ENCODE measurements around the gene LMAN2.

The LMAN2 gene

DNA sequence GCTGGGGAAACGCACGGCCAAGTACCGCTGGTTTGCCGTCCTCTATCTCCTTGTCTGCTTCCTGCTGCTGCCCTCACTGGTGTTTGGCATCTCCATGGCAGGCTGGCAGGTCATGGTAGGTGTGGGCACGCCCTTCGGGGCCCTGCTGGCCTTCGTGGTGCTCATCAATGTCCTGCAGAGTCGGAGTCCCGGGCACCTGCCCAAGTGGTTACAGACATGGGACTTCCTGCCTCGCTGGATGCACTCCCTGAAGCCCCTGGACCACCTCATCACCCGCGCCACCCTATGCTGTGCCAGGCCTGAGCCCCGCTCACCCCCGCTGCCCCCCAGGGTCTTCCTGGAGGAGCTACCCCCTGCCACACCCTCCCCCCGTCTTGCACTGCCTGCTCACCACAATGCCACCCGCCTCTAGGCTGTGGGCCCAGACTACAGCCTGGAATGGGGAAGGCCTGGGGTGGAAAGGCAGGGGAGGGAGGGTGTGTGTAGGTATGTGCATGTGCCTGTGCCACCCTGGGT, 46.5 kb upstream of the LMAN2 start:
- no peaks in the 10 kb centered on the region for H3K4me1 ChIP-seq (ENCODE audit: control insufficient read depth, insufficient read depth, low read length)
- TF ChIP-seq ZNF140 (tag by site-specific recombination; IDR thresholded peaks at IDR 0.05) (no peak), GLIS2 (tag by site-specific recombination; IDR thresholded peaks at IDR 0.05) (0 out of 2 replicates have a peak, but pooled peaks have one; percentile 17), ZNF169 (tag by site-specific recombination; IDR thresholded peaks at IDR 0.05) (no peak)
- no peak overlapping the region for H3K27ac ChIP-seq (ENCODE audit: extremely low read depth, low read depth, low read length)
- H3K36me3 ChIP-seq (ENCODE audit: control insufficient read depth in 2 of 2, insufficient read depth in 1 of 2, low read length in 2 of 2): no peaks in the 10 kb centered on the region
- H3K9me3 ChIP-seq (ENCODE audit: control insufficient read depth, insufficient read depth, low read depth, low read length): no peaks in the 10 kb centered on the region
- no peak overlapping the region for H3K4me3 ChIP-seq (ENCODE audit: low read depth, low read length)
- ChIA-PET CTCF (interaction anchor here (0.6 kb wide), 1 partner anchor 12 kb away, joined by 3 read pairs; no protein-coding TSS in a partner anchor), POLR2A (no interaction called here)

DNA sequence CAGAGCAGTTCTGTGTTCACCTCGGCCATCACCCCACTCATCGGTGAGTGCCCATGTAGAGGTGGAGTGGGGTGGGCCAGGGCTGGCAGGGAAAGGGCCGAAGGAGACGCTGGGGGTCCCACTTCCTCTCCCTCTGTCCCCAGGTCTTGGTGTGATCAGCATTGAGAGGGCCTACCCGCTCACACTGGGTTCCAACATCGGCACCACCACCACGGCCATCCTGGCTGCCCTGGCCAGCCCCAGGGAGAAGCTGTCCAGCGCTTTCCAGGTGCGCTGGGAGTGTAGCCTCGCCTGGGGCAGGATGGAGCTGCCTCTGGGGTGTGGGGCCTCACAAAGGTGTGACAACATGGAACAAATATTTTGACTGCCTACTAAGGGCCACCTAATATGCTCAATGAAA, 45.3 kb upstream of the LMAN2 start:
- no peaks in the 10 kb centered on the region for H3K36me3 ChIP-seq (ENCODE audit: control insufficient read depth in 2 of 2, insufficient read depth in 1 of 2, low read length in 2 of 2)
- no peaks in the 10 kb centered on the region for H3K4me1 ChIP-seq (ENCODE audit: control insufficient read depth, insufficient read depth, low read length)
- no peak overlapping the region for H3K27ac ChIP-seq (ENCODE audit: extremely low read depth, low read depth, low read length)
- no peak overlapping the region for H3K4me3 ChIP-seq (ENCODE audit: low read depth, low read length)
- TF ChIP-seq, protein P1, sequence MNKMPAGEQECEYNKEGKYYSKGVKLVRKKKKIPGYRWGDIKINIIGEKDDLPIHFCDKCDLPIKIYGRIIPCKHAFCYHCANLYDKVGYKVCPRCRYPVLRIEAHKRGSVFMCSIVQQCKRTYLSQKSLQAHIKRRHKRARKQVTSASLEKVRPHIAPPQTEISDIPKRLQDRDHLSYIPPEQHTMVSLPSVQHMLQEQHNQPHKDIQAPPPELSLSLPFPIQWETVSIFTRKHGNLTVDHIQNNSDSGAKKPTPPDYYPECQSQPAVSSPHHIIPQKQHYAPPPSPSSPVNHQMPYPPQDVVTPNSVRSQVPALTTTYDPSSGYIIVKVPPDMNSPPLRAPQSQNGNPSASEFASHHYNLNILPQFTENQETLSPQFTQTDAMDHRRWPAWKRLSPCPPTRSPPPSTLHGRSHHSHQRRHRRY (tag by site-specific recombination; IDR thresholded peaks at IDR 0.05): no peak
- no peak for TF ChIP-seq SP3 (tag by site-specific recombination; IDR thresholded peaks at IDR 0.05)
- no peak for TF ChIP-seq ZNF174 (tag by site-specific recombination; IDR thresholded peaks at IDR 0.05)
- no peak for TF ChIP-seq SP2 (tag by site-specific recombination; IDR thresholded peaks at IDR 0.05)
- no peak for TF ChIP-seq ZNF157 (tag by site-specific recombination; IDR thresholded peaks at IDR 0.05)
- no peak for TF ChIP-seq HOXD13 (CRISPR knock-in tag; IDR thresholded peaks at IDR 0.05; ENCODE audit: borderline replicate concordance)
- no peak for TF ChIP-seq FEZF1 (tag by site-specific recombination; IDR thresholded peaks at IDR 0.05)
- TF ChIP-seq ZNF248 (tag by site-specific recombination; IDR thresholded peaks at IDR 0.05): no peak
- no peak for TF ChIP-seq ZNF221 (tag by site-specific recombination; IDR thresholded peaks at IDR 0.05; ENCODE audit: borderline replicate concordance)
- TF ChIP-seq, protein P2, sequence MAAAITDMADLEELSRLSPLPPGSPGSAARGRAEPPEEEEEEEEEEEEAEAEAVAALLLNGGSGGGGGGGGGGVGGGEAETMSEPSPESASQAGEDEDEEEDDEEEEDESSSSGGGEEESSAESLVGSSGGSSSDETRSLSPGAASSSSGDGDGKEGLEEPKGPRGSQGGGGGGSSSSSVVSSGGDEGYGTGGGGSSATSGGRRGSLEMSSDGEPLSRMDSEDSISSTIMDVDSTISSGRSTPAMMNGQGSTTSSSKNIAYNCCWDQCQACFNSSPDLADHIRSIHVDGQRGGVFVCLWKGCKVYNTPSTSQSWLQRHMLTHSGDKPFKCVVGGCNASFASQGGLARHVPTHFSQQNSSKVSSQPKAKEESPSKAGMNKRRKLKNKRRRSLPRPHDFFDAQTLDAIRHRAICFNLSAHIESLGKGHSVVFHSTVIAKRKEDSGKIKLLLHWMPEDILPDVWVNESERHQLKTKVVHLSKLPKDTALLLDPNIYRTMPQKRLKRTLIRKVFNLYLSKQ (tag by site-specific recombination; IDR thresholded peaks at IDR 0.05; ENCODE audit: borderline replicate concordance): no peak
- no peak for TF ChIP-seq ZNF654 (tag by site-specific recombination; IDR thresholded peaks at IDR 0.05; ENCODE audit: low read depth)
- no peak for TF ChIP-seq ZNF416 (tag by site-specific recombination; IDR thresholded peaks at IDR 0.05)
- no peak for TF ChIP-seq ZNF785 (tag by site-specific recombination; IDR thresholded peaks at IDR 0.05)
- no peak for TF ChIP-seq ZNF529 (tag by site-specific recombination; IDR thresholded peaks at IDR 0.05; ENCODE audit: insufficient replicate concordance)
- CTCF ChIA-PET: interaction anchor here (0.5 kb wide), 1 partner anchor 69 kb away, joined by 4 read pairs; no protein-coding TSS in a partner anchor
- POLR2A ChIA-PET: no interaction called here
- no peaks in the 10 kb centered on the region for H3K9me3 ChIP-seq (ENCODE audit: control insufficient read depth, insufficient read depth, low read depth, low read length)

DNA sequence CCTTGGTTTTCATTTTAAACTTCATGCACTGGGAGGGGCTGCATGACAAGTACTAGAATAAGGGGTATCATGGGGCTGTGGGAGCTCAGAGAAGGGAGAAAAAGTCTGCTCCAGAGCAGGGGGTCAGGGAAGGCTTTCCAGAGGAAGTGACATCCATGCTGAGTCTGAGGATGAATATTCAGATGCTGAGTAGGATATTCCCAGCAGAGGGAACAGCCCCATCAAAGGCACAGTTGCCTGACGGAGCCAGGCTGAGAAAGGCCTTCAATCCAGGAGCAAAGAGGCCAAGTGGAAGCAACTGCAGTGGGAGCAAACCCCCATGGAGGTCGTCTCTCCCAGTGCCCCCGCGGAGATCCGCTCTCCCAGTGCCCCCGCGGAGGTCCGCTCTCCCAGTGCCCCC, 44.6 kb upstream of the LMAN2 start:
- Histone ChIP-seq H3K4me1 (ENCODE audit: control insufficient read depth, insufficient read depth, low read length) (no peaks in the 10 kb centered on the region), H3K36me3 (ENCODE audit: control insufficient read depth in 2 of 2, insufficient read depth in 1 of 2, low read length in 2 of 2) (no peaks in the 10 kb centered on the region), H3K4me3 (ENCODE audit: low read depth, low read length) (no peak overlapping the region), H3K27ac (ENCODE audit: extremely low read depth, low read depth, low read length) (no peak overlapping the region), H3K9me3 (ENCODE audit: control insufficient read depth, insufficient read depth, low read depth, low read length) (no peaks in the 10 kb centered on the region)
- ChIA-PET POLR2A (no interaction called here), CTCF (interaction anchor here (0.6 kb wide), 1 partner anchor 94 kb away, joined by 5 read pairs; no protein-coding TSS in a partner anchor)
- TF ChIP-seq ZNF664 (tag by site-specific recombination; IDR thresholded peaks at IDR 0.05): no peak
- TF ChIP-seq ZNF350 (tag by site-specific recombination; IDR thresholded peaks at IDR 0.05): no peak
- no peak for TF ChIP-seq ZNF202 (tag by site-specific recombination; IDR thresholded peaks at IDR 0.05; ENCODE audit: borderline replicate concordance)
- no peak for TF ChIP-seq ZNF266 (tag by site-specific recombination; IDR thresholded peaks at IDR 0.05; ENCODE audit: low read depth)
- TF ChIP-seq ZNF248 (tag by site-specific recombination; IDR thresholded peaks at IDR 0.05): no peak
- no peak for TF ChIP-seq ZSCAN16 (tag by site-specific recombination; IDR thresholded peaks at IDR 0.05)
- TF ChIP-seq ZBTB7A (tag by site-specific recombination; IDR thresholded peaks at IDR 0.05; ENCODE audit: low read depth): no peak
- no peak for TF ChIP-seq ZNF473 (tag by site-specific recombination; IDR thresholded peaks at IDR 0.05)
- no peak for TF ChIP-seq ZNF843 (tag by site-specific recombination; IDR thresholded peaks at IDR 0.05)
- TF ChIP-seq IKZF3 (tag by site-specific recombination; IDR thresholded peaks at IDR 0.05): 0 out of 2 replicates have a peak, but pooled peaks have one; percentile 14
- no peak for TF ChIP-seq ZFP41 (tag by site-specific recombination; IDR thresholded peaks at IDR 0.05; ENCODE audit: borderline replicate concordance)
- TF ChIP-seq GLIS1 (tag by site-specific recombination; IDR thresholded peaks at IDR 0.05): peak; percentile 26; the same call in 1 of the 2 replicates
- no peak for TF ChIP-seq ZNF19 (tag by site-specific recombination; IDR thresholded peaks at IDR 0.05; ENCODE audit: low read depth)
